GM21576 (cell line): ENCODE results near the gene TRIM16.
"Not testable (repeated sequence)": the region's sequence is repeated elsewhere in the genome, so short reads cannot be mapped to it uniquely, and the experiment has no call there.

Experiments used
- ATAC-seq: cut with Tn5 transposase; IDR thresholded peaks from one replicate; pipeline ENCODE4 v1.9.1; 2021; ENCODE audit warnings: mild to moderate bottlenecking, moderate library complexity; ENCODE audit not compliant: unreplicated experiment

The TRIM16 gene

DNA sequence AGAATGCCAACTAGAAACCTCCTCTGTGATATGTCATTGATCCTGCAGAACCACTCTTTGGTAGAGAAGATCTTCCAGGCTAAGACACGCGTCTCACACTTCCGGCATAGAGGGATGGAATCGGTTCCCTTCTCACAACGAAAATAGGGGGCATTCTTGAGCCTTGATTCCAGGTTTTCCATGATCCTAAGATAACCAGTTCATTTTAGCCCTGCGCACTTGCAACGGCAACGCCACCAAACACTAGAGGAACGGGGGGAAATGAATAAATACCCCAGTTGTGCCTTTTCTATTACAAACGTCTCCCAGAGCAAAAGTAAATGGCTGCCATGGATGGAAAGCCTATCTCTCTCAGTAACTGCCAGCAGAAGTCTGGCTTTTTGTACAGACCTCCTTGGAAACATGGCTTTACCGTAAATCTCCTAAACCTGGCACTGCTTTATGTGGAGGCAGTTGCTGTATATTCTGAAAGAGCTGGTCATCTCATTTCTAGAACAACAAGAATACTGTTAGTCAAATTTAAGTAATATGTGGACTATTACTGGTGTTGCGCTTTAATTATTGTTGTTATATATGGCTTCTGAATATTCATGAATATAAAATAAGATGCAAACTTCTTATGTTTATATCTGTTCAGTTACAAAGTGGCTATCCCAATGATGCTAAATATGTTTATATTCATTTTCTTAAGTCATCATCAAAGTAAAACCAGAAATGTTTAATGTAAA lies 64.6 kb downstream of the TRIM16 start, which contains the start of gene FBXW10B:
FBXW10B (minus strand) TSS at position 374 of the 728 bp plus-strand sequence; CDS start at position 182, 192 bp downstream.
- ATAC-seq = not testable (repeated sequence)

DNA sequence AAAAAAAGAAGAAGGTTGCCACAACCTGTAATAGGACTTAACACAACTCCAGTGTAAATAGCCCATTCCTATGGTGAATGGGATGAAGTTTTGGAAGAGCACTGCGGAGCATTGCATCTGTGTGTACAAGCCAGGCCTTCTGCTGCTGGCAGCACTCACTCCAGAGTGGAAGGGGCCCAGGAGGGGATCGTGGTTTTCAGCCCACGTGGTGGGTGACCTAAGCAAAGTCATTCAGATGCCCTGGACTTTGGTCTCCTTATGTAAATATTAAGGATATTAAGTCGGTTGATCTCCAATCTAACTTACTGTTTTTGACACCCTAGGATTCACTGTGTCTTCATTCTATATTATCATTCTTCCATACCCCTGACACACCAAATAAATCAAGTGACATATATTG lies 67.3 kb downstream of the TRIM16 start:
- not testable (repeated sequence) for ATAC-seq

GRCh38 chr17:15615850-15616249 lies 68.3 kb downstream of the TRIM16 start:
- ATAC-seq = not testable (repeated sequence)

DNA sequence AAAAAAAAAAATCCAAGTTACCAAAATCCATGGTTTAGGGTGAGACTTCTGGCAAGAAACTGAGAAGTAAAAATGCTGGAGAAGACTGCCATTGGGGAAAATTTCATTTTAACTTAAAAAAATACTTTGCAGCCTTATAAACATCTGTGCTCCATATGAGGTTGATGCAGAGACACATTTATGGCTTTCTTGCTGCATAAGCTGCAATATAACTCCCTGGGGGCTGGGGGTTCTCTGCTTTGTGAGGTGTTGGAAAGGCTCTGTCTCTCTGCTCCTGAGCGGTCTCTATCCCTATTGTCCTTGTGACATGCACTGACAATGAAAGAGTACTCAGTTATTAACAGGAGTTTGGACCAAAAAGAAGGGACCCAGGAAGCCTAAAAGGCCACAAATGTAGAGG lies 71.0 kb downstream of the TRIM16 start:
- not testable (repeated sequence) for ATAC-seq

GRCh38 chr17:15592960-15593359 lies 91.2 kb downstream of the TRIM16 start:
- ATAC-seq = not testable (repeated sequence)

GRCh38 chr17:15591986-15592385 lies 92.1 kb downstream of the TRIM16 start:
- not testable (repeated sequence) for ATAC-seq

DNA sequence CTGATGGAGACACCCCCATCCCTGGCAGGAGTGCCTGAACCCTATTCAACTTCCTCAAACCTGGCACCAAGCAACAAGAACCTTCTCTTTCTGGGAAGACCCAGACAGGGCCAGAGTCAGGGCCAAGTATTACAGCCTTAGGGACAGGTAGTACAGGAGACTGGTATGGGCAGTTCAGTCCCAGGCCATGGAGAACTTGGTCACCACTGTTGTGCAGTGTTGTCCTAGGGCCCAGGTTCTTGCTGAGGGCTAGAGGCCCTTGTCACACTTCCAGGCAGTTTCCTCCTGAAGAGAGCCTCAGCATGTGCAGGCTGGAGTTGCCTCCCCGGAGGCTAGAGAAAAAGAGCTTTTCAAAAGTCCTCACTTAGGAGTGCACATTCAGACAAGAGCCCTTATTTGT lies 93.3 kb downstream of the TRIM16 start:
- not testable (repeated sequence) for ATAC-seq

- ATAC-seq = not testable (repeated sequence)
Observed at GRCh38 chr17:15589544-15590536, 94.3 kb downstream of the TRIM16 start.

DNA sequence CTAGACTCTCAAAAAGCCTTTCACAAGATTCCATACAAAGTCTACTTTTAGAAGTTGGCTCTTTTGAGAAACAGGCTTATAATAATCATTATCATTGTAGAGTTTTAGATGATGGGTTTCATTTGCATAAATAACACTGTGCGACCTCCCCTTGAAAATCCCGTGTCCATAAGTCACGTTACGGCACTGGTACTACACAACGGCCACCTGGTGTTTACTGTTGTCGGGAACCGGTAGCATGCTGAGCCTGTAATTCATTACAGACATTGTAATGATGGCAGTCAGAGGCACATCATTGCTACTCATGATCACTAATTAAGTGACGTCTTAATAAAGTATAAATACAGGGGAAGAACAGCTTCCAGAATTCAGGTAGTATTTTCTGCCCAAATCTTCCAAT lies 96.1 kb downstream of the TRIM16 start:
- not testable (repeated sequence) for ATAC-seq

- not testable (repeated sequence) for ATAC-seq
Observed at GRCh38 chr17:15583313-15583712, 100.8 kb downstream of the TRIM16 start.

GRCh38 chr17:15581462-15581861 lies 102.6 kb downstream of the TRIM16 start:
- ATAC-seq = not testable (repeated sequence)
